Ureter (tissue), 1 donor: Measurements from ENCODE around the gene IDI2. TPM values are rescaled to one million over a fixed set of nuclear protein-coding genes. Genes with fewer than 3 reads are reported as not detected.
"Not testable (repeated sequence)": the region's sequence is repeated elsewhere in the genome, so short reads cannot be mapped to it uniquely, and the experiment has no call there.

Experiments
- DNase-seq: peaks from one replicate; pipeline ENCODE4 v3.0.0-alpha.2; 2020; ENCODE audit warnings: low spot score
- total RNA-seq: library from RNA; stranded (reverse); gene quantifications from one replicate; pipeline ENCODE4 v1.2.4, GENCODE V29; 2023
- donor health status: DM: yes; HTN: yes; CAD: no.

IDI2 gene
- total RNA-seq, 1 donor from 2014 or later: not detected

- DNase-seq: no peak
These were observed 22.3 kb upstream of the IDI2 start for GRCh38 chr10:1047937-1048336.

- no peak for DNase-seq
These were observed 19.8 kb upstream of the IDI2 start for GRCh38 chr10:1045415-1045814.

GRCh38 chr10:1044964-1045363 is 19.3 kb upstream of the IDI2 start:
- no peak for DNase-seq

GRCh38 chr10:1044146-1044545 is 18.5 kb upstream of the IDI2 start:
- DNase-seq: no peak

- DNase-seq: no peak
These were observed 17.9 kb upstream of the IDI2 start for GRCh38 chr10:1043532-1043995.

- no peak for DNase-seq
These were observed 15.9 kb upstream of the IDI2 start for GRCh38 chr10:1041514-1041913.

- no peak for DNase-seq
These were observed 14.5 kb upstream of the IDI2 start for GRCh38 chr10:1040133-1040532.

- DNase-seq: not testable (repeated sequence)
These were observed 13.1 kb upstream of the IDI2 start for GRCh38 chr10:1038769-1039168.

GRCh38 chr10:1037098-1037497 is 11.4 kb upstream of the IDI2 start:
- DNase-seq: no peak

- no peak for DNase-seq
These were observed 10.7 kb upstream of the IDI2 start for GRCh38 chr10:1036341-1036791.

GRCh38 chr10:1035201-1035600 is 9.5 kb upstream of the IDI2 start:
- DNase-seq: no peak

- DNase-seq: no peak
These were observed 9.1 kb upstream of the IDI2 start for GRCh38 chr10:1034758-1035157.

- DNase-seq: no peak
These were observed 7.9 kb upstream of the IDI2 start for GRCh38 chr10:1033601-1034000.

GRCh38 chr10:1029838-1030237 is 4.2 kb upstream of the IDI2 start:
- no peak for DNase-seq

- no peak for DNase-seq
These were observed 919 bp upstream of the IDI2 start for GRCh38 chr10:1026578-1026977.

GRCh38 chr10:1024103-1024502 is 1.6 kb downstream of the IDI2 start:
- no peak for DNase-seq

GRCh38 chr10:1022413-1022812 is 3.2 kb downstream of the IDI2 start:
- no peak for DNase-seq

GRCh38 chr10:1020958-1021357 is 4.7 kb downstream of the IDI2 start:
- DNase-seq: no peak

GRCh38 chr10:1020460-1020859 is 5.2 kb downstream of the IDI2 start:
- DNase-seq: no peak

GRCh38 chr10:1019362-1019761 is 6.3 kb downstream of the IDI2 start:
- no peak for DNase-seq

- DNase-seq: no peak
These were observed 10.0 kb downstream of the IDI2 start for GRCh38 chr10:1015688-1016087.

GRCh38 chr10:1011696-1012095 is 14.0 kb downstream of the IDI2 start:
- DNase-seq: no peak

GRCh38 chr10:1010703-1011102 is 15.0 kb downstream of the IDI2 start:
- DNase-seq: no peak

GRCh38 chr10:1009947-1010346 is 15.7 kb downstream of the IDI2 start:
- DNase-seq: not testable (repeated sequence)

GRCh38 chr10:1009071-1009494 is 16.6 kb downstream of the IDI2 start:
- no peak for DNase-seq
